ENCODE measurements around the gene ACADSB.

DNA sequence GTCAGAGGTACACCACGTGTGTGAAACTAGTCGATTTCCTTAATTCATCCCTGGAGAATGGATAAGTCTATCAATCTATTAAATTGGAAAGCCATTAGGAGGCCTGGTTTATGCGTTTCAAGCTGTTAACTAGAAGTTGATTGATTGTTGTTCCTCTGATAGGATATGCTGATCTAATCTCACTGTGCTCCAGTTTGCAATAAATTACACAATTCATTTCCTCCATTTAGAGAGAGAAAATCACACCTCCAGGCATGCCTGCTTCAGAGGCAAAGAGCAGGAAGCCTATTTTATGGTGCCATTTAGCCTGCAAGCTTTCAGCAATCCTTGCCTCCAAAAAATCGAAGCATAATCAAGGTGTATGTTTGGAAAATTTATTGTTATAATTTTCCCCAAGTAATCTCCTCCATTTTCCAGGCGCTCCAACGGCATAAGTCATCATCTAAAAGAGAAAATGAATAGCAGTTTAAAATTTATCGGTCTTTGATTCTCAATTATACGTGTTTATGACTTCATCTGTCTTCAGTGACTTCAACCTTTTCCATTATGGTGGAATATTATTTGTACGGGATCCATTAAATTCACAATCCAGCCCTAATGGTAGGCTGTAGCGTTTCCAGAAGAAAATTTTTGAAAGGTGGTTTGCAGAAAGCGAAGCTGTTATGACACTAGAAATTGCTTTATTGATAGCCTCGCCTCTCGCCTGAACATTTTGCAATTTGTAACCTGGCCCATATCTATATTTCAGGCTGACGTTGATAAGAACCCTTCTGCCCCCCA, 84.0 kb downstream of the ACADSB start:
- TF ChIP-seq POLR2AphosphoS5 (IDR thresholded peaks at IDR 0.05; ENCODE audit: low read depth): no peak
- TF ChIP-seq, protein P1, sequence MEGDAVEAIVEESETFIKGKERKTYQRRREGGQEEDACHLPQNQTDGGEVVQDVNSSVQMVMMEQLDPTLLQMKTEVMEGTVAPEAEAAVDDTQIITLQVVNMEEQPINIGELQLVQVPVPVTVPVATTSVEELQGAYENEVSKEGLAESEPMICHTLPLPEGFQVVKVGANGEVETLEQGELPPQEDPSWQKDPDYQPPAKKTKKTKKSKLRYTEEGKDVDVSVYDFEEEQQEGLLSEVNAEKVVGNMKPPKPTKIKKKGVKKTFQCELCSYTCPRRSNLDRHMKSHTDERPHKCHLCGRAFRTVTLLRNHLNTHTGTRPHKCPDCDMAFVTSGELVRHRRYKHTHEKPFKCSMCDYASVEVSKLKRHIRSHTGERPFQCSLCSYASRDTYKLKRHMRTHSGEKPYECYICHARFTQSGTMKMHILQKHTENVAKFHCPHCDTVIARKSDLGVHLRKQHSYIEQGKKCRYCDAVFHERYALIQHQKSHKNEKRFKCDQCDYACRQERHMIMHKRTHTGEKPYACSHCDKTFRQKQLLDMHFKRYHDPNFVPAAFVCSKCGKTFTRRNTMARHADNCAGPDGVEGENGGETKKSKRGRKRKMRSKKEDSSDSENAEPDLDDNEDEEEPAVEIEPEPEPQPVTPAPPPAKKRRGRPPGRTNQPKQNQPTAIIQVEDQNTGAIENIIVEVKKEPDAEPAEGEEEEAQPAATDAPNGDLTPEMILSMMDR (conservative IDR thresholded peaks at IDR 0.05; ENCODE audit: low read depth in 2 of 2): no peak
- no peak for TF ChIP-seq CREB1 (CRISPR knock-in tag; IDR thresholded peaks at IDR 0.05; ENCODE audit: low read depth)
- no peak for TF ChIP-seq JUNB (IDR thresholded peaks at IDR 0.05; ENCODE audit: unreplicated experiment)
- TF ChIP-seq EZH2phosphoT487 (IDR thresholded peaks at IDR 0.05; ENCODE audit: unreplicated experiment): no peak
- TF ChIP-seq, protein P2, sequence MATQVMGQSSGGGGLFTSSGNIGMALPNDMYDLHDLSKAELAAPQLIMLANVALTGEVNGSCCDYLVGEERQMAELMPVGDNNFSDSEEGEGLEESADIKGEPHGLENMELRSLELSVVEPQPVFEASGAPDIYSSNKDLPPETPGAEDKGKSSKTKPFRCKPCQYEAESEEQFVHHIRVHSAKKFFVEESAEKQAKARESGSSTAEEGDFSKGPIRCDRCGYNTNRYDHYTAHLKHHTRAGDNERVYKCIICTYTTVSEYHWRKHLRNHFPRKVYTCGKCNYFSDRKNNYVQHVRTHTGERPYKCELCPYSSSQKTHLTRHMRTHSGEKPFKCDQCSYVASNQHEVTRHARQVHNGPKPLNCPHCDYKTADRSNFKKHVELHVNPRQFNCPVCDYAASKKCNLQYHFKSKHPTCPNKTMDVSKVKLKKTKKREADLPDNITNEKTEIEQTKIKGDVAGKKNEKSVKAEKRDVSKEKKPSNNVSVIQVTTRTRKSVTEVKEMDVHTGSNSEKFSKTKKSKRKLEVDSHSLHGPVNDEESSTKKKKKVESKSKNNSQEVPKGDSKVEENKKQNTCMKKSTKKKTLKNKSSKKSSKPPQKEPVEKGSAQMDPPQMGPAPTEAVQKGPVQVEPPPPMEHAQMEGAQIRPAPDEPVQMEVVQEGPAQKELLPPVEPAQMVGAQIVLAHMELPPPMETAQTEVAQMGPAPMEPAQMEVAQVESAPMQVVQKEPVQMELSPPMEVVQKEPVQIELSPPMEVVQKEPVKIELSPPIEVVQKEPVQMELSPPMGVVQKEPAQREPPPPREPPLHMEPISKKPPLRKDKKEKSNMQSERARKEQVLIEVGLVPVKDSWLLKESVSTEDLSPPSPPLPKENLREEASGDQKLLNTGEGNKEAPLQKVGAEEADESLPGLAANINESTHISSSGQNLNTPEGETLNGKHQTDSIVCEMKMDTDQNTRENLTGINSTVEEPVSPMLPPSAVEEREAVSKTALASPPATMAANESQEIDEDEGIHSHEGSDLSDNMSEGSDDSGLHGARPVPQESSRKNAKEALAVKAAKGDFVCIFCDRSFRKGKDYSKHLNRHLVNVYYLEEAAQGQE (IDR thresholded peaks at IDR 0.05; ENCODE audit: unreplicated experiment): no peak
- no peak for TF ChIP-seq EZH2 (IDR thresholded peaks at IDR 0.05; ENCODE audit: low read depth, unreplicated experiment)
